ENCODE results near the gene PRRT4. TPM values are rescaled to one million over a fixed set of nuclear protein-coding genes. Genes with fewer than 3 reads are reported as not detected.

Gene PRRT4
- total RNA-seq, 1 experiment from 2014 or later: not detected

DNA sequence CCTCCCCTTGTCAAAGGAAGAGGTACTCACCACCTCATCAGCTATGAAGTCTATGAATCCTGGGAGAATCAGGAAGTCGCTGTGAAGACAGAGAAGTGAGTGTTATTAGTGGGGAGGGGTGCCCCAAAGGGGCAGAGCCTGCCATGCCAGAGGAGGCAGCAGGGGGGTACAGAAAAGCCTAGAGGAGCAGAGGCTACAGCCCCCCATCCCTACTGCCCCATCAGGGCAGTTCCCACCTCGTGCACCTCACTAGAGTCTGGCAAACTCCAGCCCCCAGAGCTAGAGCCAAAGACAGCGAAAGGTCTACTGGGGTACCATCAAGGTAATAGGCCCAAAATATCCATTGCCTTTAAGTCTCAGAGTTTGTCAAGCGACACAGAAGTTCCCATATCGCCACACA, 42.2 kb upstream of the PRRT4 start:
- H3K4me1 Mint-ChIP-seq (ENCODE audit: low read depth, unreplicated experiment): peaks cover 6% of the 10 kb centered on the region
- CTCF ChIA-PET: interaction anchor here (0.7 to 1.1 kb wide), 2 partner anchors 15 to 74 kb away, joined by 4 to 5 read pairs; no protein-coding TSS in a partner anchor
- no peaks in the 10 kb centered on the region for H3K27me3 Mint-ChIP-seq (ENCODE audit: unreplicated experiment)
- intact Hi-C loops (cut with micrococcal nuclease; ENCODE audit: unreplicated experiment): no loop called here
- BruUV-seq (replicated peaks): no TSS peak
- H3K9me3 Mint-ChIP-seq (ENCODE audit: low read depth, unreplicated experiment): no peaks in the 10 kb centered on the region
- TF ChIP-seq CTCF (IDR thresholded peaks at IDR 0.05; ENCODE audit: unreplicated experiment): no peak
- H3K27ac Mint-ChIP-seq (ENCODE audit: unreplicated experiment): no peak overlapping the region
- H3K36me3 Mint-ChIP-seq (ENCODE audit: insufficient read depth, unreplicated experiment): peaks cover 30% of the 10 kb centered on the region
- no peak for DNase-seq
- no peak overlapping the region for H3K4me3 Mint-ChIP-seq (ENCODE audit: low read depth, unreplicated experiment)

GRCh38 chr7:128402356-128402755, 40.9 kb upstream of the PRRT4 start:
- Mint-ChIP-seq H3K27ac (ENCODE audit: unreplicated experiment) (no peak overlapping the region), H3K4me1 (ENCODE audit: low read depth, unreplicated experiment) (peaks cover 6% of the 10 kb centered on the region), H3K27me3 (ENCODE audit: unreplicated experiment) (no peaks in the 10 kb centered on the region), H3K9me3 (ENCODE audit: low read depth, unreplicated experiment) (no peaks in the 10 kb centered on the region), H3K4me3 (ENCODE audit: low read depth, unreplicated experiment) (no peak overlapping the region), H3K36me3 (ENCODE audit: insufficient read depth, unreplicated experiment) (peaks cover 30% of the 10 kb centered on the region)
- TF ChIP-seq CTCF (IDR thresholded peaks at IDR 0.05; ENCODE audit: unreplicated experiment): no peak
- no TSS peak for BruUV-seq (replicated peaks)
- DNase-seq: no peak
- intact Hi-C loops (cut with micrococcal nuclease; ENCODE audit: unreplicated experiment): no loop called here
- CTCF ChIA-PET: no interaction called here

- intact Hi-C loops (cut with micrococcal nuclease; ENCODE audit: unreplicated experiment): no loop called here
- Mint-ChIP-seq H3K4me1 (ENCODE audit: low read depth, unreplicated experiment) (no peaks in the 10 kb centered on the region), H3K9me3 (ENCODE audit: low read depth, unreplicated experiment) (no peaks in the 10 kb centered on the region), H3K4me3 (ENCODE audit: low read depth, unreplicated experiment) (no peak overlapping the region), H3K27me3 (ENCODE audit: unreplicated experiment) (no peaks in the 10 kb centered on the region), H3K27ac (ENCODE audit: unreplicated experiment) (no peak overlapping the region), H3K36me3 (ENCODE audit: insufficient read depth, unreplicated experiment) (peaks cover 23% of the 10 kb centered on the region)
- no peak for DNase-seq
- CTCF ChIA-PET: no interaction called here
- no TSS peak for BruUV-seq (replicated peaks)
- no peak for TF ChIP-seq CTCF (IDR thresholded peaks at IDR 0.05; ENCODE audit: unreplicated experiment)
Observed at GRCh38 chr7:128400566-128400965, 39.1 kb upstream of the PRRT4 start.

- Mint-ChIP-seq H3K4me1 (ENCODE audit: low read depth, unreplicated experiment) (no peaks in the 10 kb centered on the region), H3K27me3 (ENCODE audit: unreplicated experiment) (no peaks in the 10 kb centered on the region), H3K36me3 (ENCODE audit: insufficient read depth, unreplicated experiment) (peaks cover 19% of the 10 kb centered on the region), H3K9me3 (ENCODE audit: low read depth, unreplicated experiment) (no peaks in the 10 kb centered on the region), H3K27ac (ENCODE audit: unreplicated experiment) (no peak overlapping the region), H3K4me3 (ENCODE audit: low read depth, unreplicated experiment) (no peak overlapping the region)
- BruUV-seq (replicated peaks): no TSS peak
- intact Hi-C loops (cut with micrococcal nuclease; ENCODE audit: unreplicated experiment): no loop called here
- CTCF ChIA-PET: interaction anchor here (0.6 to 0.7 kb wide), 3 partner anchors 22 to 261 kb away, joined by 3 to 4 read pairs (median 3); no protein-coding TSS in a partner anchor
- no peak for DNase-seq
- no peak for TF ChIP-seq CTCF (IDR thresholded peaks at IDR 0.05; ENCODE audit: unreplicated experiment)
Observed at GRCh38 chr7:128399991-128400390, 38.5 kb upstream of the PRRT4 start.

Data from Calu3 (cell line).